ENCODE data around the gene SPAG16.

Gene SPAG16

DNA sequence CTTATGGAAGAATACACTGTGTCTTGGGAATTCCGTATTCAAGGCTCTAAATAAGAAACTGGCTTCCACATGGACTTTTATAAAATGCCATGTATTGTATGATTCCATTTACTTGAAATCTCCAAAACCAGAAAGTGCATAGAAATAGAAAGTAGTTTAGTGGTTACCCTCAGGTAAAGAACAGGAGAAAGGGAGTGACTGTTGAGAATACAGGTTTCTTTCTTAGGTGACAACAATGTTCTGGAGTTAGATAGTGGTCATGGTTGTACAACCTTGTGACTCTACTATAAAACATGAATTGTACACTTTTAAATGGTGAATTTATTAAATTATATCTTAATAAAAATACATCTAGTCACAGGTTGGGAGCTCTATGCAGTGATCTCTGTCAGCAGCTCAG lies 481.8 kb downstream of the SPAG16 start:
- H3K27ac ChIP-seq, result no peak overlapping the region
- TF ChIP-seq, protein P1, sequence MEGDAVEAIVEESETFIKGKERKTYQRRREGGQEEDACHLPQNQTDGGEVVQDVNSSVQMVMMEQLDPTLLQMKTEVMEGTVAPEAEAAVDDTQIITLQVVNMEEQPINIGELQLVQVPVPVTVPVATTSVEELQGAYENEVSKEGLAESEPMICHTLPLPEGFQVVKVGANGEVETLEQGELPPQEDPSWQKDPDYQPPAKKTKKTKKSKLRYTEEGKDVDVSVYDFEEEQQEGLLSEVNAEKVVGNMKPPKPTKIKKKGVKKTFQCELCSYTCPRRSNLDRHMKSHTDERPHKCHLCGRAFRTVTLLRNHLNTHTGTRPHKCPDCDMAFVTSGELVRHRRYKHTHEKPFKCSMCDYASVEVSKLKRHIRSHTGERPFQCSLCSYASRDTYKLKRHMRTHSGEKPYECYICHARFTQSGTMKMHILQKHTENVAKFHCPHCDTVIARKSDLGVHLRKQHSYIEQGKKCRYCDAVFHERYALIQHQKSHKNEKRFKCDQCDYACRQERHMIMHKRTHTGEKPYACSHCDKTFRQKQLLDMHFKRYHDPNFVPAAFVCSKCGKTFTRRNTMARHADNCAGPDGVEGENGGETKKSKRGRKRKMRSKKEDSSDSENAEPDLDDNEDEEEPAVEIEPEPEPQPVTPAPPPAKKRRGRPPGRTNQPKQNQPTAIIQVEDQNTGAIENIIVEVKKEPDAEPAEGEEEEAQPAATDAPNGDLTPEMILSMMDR (conservative IDR thresholded peaks at IDR 0.05), result no peak
- TF ChIP-seq ZFX (IDR thresholded peaks at IDR 0.05), result no peak

- no peak for TF ChIP-seq ZFX (IDR thresholded peaks at IDR 0.05)
- TF ChIP-seq, protein P1 (conservative IDR thresholded peaks at IDR 0.05), result no peak
- H3K27ac ChIP-seq, result no peak overlapping the region
These were observed 482.2 kb downstream of the SPAG16 start for GRCh38 chr2:213766465-213766901.

GRCh38 chr2:213787869-213788268 lies 503.6 kb downstream of the SPAG16 start:
- TF ChIP-seq, protein P1 (conservative IDR thresholded peaks at IDR 0.05), result no peak
- TF ChIP-seq ZFX (IDR thresholded peaks at IDR 0.05), result no peak
- no peak overlapping the region for H3K27ac ChIP-seq

DNA sequence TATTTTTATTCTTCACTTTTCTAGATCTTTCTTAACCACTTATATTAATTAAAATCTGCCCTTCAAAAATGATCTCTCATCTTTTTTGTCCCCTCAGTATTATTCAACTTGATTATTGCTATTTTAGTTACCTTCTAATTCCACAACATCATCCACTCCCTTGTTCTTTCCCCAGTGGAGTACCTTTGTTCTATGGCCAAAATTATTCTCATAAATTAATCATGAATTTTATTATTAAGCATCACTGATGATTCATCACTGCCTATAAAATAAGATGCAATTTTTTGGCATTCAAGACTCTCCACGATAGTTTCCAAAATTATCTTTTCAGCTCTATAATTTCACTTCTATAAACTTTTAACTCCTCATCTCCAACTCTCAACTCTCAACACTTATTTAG lies 505.7 kb downstream of the SPAG16 start:
- TF ChIP-seq, protein P1 (conservative IDR thresholded peaks at IDR 0.05), result no peak
- TF ChIP-seq ZFX (IDR thresholded peaks at IDR 0.05), result no peak
- no peak overlapping the region for H3K27ac ChIP-seq

- H3K27ac ChIP-seq, result no peak overlapping the region
- TF ChIP-seq, protein P1 (conservative IDR thresholded peaks at IDR 0.05), result no peak
- no peak for TF ChIP-seq ZFX (IDR thresholded peaks at IDR 0.05)
These were observed 507.8 kb downstream of the SPAG16 start for GRCh38 chr2:213792045-213792444.

GRCh38 chr2:213806125-213806726 lies 522.0 kb downstream of the SPAG16 start:
- no peak overlapping the region for H3K27ac ChIP-seq
- TF ChIP-seq, protein P1 (conservative IDR thresholded peaks at IDR 0.05), result peak; percentile 58
- no peak for TF ChIP-seq ZFX (IDR thresholded peaks at IDR 0.05)

GRCh38 chr2:213816583-213816982 lies 532.3 kb downstream of the SPAG16 start:
- no peak for TF ChIP-seq ZFX (IDR thresholded peaks at IDR 0.05)
- TF ChIP-seq, protein P1 (conservative IDR thresholded peaks at IDR 0.05), result no peak
- H3K27ac ChIP-seq, result no peak overlapping the region
